Stimulated activated CD4-positive, alpha-beta T cell treated with anti-CD3 and anti-CD28 coated beads, Interleukin-15, amount 100 ng/mL, for 24 hours (primary cell): ENCODE measurements around the gene CDHR5.
A peak's percentile ranks its signal among the peaks of the same experiment; 100 is the strongest.

Source experiments
- DNase-seq: peaks from one replicate; pipeline ENCODE4 v3.0.0-alpha.2; 2020

The CDHR5 gene

DNA sequence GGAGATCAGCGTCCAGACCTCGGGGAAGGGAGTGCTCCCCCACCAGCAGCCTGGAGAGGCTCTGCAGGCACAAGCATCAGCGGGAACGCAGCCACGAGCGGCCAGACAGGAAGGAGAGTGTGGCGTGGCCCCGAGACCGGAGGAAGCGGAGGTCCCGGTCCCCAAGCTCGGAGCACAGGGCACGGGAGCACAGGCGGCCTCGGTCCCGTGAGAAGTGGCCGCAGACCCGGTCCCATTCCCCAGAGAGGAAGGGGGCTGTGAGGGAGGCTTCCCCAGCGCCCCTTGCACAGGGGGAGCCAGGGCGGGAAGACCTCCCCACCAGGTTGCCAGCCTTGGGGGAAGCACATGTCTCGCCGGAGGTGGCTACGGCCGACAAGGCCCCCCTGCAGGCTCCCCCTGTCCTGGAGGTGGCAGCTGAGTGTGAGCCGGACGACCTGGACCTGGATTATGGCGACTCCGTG is 15.9 kb downstream of the CDHR5 start:
- DNase-seq, result no peak

DNA sequence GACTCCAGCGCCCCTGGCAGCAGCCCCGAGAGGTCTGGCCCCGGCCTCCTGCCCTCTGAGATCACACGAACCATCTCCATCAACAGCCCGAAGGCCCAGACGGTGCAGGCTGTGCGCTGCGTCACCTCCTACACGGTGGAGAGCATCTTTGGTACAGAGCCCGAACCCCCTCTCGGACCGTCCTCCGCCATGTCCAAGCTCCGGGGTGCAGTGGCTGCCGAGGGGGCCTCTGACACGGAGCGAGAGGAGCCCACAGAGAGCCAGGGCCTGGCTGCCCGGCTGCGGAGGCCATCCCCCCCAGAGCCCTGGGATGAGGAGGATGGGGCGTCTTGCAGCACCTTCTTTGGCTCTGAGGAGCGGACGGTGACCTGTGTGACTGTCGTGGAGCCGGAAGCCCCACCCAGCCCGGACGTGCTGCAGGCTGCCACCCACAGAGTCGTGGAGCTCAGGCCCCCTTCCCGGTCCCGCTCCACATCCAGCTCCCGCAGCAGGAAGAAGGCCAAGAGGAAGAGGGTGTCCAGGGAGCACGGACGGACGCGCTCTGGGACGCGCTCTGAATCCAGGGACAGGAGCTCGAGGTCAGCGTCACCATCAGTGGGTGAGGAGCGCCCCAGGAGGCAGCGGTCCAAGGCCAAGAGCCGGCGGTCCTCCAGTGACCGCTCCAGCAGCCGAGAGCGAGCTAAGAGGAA is 16.6 kb downstream of the CDHR5 start:
- DNase-seq, result no peak

DNA sequence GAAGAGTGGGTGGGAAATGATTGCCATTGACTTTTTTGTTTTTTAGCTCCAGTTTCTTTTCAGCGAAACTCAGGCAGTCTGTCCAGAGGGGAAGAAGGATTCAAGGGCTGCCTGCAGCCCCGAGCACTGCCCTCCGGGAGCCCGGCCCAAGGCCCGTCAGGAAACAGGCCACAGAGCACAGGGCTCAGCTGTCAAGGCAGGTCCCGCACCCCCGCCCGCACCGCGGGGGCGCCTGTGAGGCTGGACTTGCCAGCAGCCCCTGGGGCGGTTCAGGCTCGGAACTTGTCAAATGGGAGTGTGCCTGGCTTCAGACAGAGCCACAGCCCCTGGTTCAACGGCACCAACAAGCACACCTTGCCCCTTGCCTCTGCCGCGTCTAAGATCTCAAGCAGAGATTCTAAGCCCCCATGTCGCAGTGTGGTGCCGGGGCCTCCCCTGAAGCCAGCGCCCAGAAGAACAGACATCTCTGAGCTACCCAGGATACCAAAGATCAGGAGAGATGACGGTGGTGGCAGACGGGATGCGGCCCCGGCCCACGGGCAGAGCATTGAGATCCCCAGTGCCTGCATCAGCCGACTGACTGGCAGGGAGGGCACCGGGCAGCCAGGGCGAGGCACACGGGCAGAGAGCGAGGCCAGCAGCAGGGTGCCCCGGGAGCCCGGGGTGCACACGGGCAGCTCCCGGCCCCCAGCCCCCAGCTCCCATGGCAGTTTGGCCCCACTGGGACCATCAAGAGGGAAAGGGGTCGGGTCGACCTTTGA is 17.6 kb downstream of the CDHR5 start:
- no peak for DNase-seq

DNA sequence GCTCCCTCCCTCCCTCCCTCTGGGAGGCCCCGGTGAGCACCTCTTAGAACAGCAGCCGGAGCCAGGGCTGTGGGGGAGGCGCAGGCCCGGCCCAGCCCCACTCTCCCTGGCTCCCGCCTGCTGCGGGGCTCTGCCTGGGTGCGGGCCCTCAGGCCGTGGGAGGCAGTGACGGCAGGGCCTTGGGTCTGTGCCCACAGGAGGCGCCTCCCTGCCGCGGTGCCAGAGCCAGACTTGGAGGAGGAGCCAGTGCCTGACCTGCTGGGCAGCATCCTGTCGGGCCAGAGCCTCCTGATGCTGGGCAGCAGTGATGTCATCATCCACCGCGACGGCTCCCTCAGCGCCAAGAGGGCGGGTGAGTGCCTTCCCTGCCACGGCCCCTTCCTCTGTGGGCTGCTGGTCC is 18.5 kb downstream of the CDHR5 start:
- DNase-seq, result no peak

DNA sequence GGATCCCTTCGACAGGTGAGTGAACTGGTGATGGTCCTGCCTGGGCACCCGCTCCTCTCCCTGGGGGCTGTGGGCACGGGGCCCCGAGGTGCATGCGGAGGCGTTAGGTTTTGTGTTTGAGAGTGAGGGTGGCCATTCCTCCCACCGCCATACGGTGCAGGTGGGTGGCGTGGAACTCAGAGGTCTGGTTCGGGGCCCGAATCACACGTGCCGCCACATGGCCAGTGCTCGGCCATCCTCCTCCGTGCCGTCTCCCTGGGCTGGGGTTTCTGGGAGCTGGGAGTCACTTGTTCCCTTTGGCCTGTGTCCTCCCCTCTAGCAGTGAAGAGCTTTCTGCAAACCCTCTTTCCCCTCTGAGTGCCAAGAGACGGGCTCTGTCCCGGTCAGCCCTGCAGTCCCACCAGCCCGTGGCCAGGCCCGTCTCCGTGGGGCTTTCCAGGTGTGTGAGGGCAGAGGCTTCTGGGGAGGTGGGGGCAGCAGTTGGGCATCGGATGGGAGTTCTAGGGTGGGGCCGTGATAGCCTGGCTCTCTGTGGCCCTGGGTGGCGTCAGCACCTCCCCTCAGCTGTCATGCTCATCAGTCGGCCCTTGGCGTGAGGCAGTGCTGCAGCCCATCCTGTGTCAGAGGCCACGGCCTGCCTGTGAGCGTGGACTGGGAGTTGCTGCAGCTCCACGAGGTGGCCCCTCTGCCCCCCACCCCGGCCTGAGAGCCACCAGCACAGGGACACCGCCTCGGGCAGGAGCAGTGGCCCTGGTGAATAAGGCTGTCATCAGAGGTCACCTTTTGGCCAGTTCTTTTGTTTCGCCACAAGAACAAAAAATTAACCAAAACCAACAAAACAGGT is 19.2 kb downstream of the CDHR5 start:
- DNase-seq, result no peak

DNA sequence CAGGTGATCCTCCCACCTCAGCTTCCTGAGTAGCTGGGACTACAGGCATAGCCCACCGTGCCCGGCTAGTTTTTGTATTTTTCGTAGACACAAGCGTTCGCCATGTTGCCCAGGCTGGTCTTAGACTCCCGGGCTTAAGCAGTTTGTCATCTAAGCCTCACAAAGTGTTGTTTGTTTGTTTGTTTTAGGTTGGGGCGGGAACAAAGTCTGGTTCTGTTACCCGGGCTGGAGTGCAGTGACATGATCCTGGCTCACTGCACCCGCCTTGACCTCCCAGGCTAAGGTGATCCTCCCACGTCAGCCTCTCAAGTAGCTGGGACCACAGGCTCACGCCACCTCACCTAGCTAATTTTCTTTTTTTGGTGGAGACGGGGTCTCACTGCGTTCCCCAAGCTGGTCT is 21.6 kb downstream of the CDHR5 start:
- no peak for DNase-seq

DNA sequence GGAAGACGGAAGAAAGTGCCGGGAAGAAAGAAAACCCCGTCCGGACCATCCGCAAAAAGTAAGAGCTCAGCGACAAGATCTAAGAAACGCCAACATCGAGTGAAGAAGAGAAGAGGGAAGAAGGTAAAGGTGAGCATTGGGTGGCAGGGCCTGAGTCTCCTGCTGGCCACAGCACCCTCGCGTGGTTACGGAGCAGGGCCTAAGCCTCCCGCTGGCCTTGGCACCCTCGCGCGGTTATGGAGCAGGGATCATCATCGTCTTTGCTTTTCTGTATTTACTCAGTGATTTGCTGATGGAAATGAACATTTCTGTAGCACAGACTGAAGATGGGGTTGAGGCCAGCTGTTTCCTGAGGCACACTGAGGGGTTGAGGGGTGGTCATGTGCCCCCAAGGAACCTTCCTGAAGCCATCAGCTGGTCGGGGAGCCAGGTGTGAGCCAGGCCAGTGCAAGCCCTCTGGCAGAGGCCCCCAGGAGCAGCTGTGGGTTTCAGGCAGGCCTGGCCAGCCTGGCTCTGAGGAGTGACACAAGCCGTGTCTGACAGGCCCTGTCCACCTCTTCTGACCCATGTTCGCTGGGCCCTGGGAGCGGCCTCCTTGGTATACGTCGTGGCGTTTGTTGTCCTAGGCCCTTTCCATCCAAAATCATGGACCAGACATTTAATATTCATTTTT is 23.0 kb downstream of the CDHR5 start:
- no peak for DNase-seq

DNA sequence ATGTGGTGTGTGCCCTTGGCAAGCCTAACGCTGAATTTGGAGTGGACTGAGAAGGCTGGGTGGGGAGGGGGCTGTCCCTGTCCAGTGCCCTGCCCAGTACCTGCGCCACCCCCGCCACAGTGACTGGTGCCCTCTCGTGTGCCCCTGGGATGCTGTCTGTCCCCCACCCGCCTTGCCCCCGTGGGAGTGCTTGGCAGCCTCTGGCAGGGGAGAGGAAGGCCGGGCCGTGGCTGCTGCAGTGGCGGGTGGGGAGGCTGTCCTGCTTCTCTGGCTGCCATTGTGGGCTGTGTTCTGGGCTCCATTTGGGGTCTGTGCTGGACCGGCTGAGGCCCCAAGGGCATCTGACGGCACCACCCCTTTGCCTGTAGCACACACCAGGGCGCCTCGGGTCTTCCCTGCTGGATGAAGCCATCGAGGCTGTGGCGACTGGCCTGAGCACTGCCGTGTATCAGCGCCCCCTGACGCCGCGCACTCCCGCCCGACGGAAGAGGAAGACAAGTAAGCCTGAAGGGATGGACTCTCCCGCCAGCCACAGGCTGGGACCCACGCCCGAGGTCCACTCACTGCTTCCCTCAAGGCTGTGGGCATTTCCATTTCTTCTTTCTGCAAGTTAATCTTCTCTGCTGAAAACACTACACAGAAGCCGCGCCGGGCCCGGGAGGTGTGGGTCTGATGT is 26.6 kb downstream of the CDHR5 start:
- no peak for DNase-seq

DNA sequence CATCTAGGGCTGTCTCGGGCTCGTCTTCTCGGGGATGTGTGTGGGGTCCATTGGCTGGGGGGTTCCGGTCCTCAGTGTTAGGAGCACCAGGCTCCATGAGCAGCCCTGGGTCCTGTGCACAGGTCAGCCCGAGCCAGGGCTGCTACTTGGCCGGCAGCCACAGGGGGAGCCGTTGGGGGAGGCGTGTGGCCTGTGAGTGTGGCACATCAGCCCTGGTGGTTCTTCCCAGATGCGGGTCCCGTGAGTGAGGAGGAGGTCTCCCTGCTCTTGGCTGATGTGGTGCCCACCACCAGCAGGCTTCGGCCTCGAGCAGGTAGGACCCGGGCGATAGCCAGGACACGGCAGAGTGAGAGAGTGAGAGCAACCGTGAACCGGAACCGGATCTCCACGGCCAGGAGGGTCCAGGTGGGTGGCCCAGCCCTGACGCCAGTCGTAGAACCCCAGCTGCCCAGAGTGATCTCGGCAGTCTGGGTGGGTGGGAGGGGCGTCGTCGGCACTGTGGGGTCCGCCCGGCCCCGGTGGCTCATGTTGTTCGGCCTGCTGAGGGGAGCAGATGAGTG is 27.5 kb downstream of the CDHR5 start:
- no peak for DNase-seq

DNA sequence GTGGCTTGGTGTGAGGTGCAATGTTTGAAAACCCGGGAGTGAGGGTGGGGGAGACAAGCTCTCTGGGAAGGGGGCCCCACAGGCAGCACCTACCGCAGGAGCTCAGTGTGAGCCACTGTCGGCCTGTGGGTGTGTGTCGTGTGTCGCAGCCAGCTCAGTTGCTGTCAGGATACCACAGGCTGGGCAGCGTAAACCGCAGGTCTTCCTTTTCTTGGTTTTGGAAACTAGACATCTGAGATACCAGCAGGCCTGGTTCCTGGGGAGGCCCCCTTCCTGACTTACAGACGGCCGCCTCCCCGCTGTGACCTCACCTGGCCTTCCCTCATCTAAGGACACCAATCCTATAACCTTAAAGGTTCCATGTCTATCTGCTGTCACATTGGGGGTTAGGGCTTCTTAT is 28.4 kb downstream of the CDHR5 start:
- no peak for DNase-seq

DNA sequence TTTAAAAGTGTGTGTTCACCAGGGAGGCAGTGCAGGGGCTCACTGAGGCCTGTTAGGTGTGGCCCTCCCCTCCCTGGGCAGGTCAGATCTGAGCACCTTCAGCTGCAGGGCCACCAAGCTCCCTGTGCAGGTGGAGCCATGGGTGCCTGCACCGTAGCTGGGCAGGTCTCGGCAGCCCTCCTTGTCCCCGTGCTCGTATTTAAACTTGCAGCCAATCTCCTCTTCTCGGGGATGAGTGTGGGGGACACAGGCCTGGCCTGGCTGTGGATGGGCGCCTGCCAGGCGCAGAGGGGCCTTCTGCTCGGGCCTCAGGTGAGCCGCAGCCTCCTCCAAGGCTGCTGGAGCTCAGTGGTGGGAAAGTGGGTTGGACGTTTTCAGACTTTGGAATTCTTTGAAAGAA is 29.4 kb downstream of the CDHR5 start:
- DNase-seq, result no peak

DNA sequence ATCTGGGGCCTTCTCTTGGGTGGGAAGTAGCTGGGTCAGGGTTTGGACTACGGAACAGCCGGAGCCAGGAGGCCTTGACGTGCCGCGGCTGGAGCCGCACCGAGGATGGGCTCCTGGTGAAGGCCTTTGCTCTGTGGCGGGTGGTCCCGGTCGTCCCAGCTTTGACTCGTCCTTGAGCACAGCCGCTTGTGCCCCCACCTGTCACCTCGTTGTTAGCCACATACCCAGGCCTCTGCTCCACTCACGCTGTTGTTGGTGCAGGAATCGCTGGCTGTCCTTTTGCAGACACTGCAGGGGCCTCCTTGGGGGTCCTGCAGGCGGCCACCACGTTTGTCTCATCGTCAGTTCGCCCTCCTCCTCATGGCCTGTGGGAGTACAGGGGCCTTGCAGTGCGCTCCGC is 31.4 kb downstream of the CDHR5 start:
- DNase-seq, result no peak

DNA sequence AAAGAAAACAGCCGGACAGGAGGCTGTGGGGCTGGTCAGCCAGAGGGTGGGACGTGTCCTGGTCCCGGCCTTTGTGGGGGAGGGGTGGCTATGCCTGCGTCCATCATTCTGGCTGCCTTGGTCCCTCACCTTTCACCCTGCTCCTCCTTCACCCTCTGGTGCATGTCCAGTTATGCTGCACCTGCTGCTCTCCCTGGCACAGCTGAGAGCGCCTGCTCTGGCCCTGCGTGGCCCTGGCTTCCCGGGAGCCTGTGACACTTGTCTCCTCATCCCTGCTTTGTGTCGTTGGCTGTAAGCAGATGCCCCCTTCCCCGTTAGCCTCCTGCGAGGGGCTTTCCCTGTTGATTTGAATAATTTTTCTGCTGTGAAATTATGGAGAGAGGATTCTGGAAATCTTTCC is 31.8 kb downstream of the CDHR5 start:
- no peak for DNase-seq

DNA sequence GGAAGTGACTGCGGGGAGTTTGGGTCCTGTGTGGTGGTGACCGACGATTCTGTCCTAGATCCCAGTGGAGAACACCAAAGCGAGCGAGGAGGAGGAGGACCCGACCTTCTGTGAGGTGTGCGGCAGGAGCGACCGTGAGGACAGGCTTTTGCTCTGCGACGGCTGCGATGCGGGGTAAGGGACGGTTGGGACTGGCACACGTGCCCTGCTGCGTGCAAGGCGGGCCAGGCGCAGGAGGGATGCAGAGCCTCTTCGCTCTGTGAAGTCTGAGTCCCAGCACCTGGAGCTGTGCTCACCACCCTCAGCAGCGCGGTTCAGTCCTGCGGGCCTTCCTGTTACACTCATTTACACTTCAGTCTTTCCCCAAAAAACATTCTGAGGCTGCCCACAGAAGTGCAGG is 32.3 kb downstream of the CDHR5 start:
- no peak for DNase-seq

DNA sequence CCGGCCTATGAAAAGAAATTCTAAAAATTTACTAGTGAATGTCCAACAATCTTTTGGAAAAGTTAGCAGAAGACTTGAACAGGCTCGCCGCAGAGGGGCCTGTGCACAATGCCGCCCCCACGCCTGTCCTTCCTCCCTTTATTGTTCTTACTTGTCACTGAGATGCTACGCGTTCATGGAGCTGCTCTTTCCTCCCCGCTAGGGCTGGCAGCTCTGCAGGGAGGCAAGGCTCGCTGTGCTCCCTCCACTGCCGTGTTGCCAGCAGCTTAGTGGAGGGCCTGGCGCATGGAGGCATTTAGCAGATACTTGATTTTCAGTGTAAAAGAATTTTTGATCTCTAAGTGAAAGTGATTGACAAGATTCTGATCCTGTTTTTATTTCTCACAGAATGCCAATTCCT is 33.8 kb downstream of the CDHR5 start:
- no peak for DNase-seq

DNA sequence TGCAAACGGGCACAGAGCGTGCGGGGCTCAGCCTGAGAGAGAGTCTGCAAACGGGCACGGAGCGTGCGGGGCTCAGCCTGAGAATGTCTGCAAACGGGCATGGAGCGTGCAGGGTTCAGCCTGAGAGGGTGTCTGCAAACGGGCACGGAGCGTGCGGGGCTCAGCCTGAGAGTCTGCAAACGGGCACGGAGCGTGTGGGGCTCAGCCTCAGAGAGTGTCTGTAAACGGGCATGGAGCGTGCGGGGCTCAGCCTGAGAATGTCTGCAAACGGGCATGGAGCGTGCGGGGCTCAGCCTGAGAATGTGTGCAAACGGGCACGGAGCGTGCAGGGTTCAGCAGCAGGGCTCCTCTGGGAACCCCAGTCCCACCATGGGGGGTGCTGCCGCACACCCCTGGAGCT is 35.0 kb downstream of the CDHR5 start:
- no peak for DNase-seq

DNA sequence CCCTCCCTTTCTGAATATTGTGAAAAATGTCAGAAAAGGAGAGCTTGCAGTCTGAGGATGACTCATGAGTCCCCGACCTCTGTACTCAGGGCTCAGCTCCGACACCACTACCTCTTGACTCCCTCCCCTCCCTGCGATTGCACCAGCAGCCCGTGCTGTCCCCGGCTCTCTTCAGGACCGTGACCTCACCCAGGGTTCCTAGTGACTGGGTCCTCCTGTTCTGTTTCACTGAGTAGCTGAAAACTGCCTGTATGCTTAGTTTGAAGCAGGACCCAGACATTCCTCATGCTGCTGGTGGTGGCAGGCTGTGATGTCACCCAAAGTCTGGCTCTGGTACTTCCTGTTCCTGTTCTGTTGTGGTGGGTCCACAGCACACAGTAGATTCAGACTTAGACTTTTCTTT is 36.8 kb downstream of the CDHR5 start:
- DNase-seq, result peak; percentile 76

DNA sequence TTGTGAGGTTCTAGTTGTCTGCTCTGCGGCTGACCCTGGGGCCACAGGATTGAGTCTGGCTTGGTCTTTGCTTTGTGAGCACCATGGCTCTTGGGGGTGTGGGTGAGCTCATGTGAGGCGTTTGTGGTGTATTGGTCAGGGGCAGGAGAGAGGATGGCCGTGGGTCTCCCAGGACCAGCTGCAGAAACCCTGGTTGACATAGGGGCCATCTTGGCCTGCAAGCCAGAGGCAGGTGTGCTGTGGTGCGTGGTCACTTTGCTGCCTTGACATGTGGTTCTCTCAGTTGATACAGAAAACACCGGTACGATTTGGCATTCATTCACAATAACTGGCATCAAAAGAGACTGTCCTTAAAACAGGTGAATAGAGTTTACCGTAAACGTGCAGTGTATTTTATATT is 37.2 kb downstream of the CDHR5 start:
- no peak for DNase-seq

DNA sequence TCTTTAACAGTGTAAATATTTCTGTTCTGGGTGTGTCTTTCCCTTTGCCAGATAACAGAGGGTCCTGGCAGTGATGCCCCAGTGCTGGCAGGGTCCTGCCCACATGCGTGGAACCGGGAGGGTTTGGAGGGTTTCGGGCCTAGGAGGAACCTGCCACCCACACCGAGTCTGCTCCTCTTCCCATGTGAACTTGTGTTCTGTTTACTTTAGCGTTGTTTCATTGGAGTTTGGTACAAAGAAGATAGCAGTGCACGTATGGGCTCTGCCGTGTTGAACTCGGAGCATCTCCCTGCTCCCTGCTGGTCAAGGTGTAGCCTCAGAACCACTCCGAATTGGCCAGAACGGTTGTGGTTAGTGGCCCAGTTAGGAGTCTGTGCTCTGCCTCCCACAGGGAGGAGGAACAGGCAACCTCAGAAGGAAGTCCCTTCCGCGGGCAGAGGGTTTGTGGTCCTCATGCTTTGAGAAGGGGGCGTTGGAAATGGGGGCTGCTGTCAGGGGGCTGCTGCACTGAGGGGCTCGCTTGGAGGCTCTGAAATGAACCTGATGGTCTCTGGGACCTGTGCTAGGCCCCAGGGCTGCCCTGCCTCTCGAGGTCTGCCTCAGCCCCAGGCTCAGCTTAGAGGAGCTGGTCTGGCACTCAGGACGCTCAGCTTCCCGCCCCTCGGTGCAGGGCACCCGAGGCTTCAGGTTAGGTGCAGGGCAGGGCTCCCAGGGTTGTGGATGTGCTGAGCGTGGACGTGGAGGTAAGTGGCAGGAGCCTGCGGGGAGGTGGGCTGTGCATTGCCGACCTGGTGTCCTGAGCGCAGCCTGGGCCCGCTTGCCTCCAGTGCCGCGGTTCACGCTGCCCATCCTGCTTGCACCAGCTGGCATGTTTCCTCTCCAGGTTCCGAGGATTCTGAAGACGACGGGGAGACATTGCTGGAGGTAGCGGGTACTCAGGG is 38.1 kb downstream of the CDHR5 start:
- no peak for DNase-seq

DNA sequence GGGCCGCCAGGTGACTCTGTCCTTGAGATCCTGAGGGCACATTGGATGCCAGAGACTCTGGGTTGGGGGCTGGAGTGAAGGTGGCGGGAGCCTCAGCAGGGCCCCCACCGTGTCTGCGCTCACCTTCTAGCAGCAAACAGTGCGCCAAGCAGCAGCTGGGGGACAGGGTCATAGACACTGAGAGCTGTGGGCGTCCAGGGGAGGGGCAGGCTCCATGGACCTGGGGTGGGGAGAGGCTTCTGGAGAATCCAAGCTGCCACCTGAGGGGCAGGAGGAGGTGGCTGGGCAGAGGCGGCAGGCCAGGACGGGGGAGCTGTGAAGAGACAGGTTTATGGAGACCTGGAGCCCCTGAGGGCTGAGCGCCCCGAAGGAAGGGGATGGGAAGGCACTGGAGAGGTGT is 40.5 kb downstream of the CDHR5 start:
- no peak for DNase-seq

DNA sequence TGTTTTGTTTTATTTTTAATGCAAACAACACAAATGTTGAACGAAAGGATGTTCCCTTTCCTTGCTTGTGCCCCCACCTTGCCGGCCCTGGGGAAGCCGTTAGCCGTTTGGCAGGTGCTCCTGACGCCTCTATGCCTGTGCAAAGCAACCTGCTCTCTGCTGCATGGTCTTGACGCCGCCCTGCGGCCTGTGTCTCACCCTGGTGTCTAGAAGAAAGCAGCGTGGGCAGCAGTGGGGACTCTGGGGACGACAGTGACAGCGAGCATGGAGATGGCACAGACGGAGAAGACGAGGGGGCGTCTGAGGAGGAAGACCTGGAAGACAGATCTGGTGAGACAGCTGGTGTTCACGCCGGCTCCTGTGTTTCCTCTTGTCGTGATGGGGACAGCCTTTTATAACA is 43.0 kb downstream of the CDHR5 start:
- no peak for DNase-seq
